Smooth muscle cell (in vitro differentiated cells): ENCODE measurements around the gene IGF1R. TPM values are rescaled to one million over a fixed set of nuclear protein-coding genes. Genes with fewer than 3 reads are reported as not detected.

Source experiments
- DNase-seq: peaks from one replicate; lab custom pipeline; 2025; ENCODE audit not compliant: unreplicated experiment; lab: John Stamatoyannopoulos, UW
- H2AFZ ChIP-seq: fragments of 200-600 bp; sonication (generic); 2 replicates; pipeline ENCODE4 v1.6.0; 2016; ENCODE audit warnings: antibody characterized with exemption, low read depth, mild to moderate bottlenecking
- H3F3A ChIP-seq: fragments of 200-600 bp; sonication (generic); 2 replicates; pipeline ENCODE4 v1.6.0; 2017; ENCODE audit warnings: antibody characterized with exemption, low read depth
- H3K27ac ChIP-seq: fragments of 200-600 bp; sonication (generic); 2 replicates; pipeline ENCODE4 v1.5.1; 2016; ENCODE audit warnings: low read depth, mild to moderate bottlenecking
- H3K27me3 ChIP-seq: fragments of 200-600 bp; sonication (generic); 2 replicates; pipeline ENCODE4 v1.6.1; 2016; ENCODE audit warnings: low read depth, mild to moderate bottlenecking
- H3K36me3 ChIP-seq: fragments of 200-600 bp; sonication (generic); 2 replicates; pipeline ENCODE4 v1.5.1; 2016; ENCODE audit warnings: low read depth
- H3K4me1 ChIP-seq: fragments of 200-600 bp; sonication (generic); 2 replicates; pipeline ENCODE4 v1.5.1; 2016; ENCODE audit warnings: low read depth
- H3K4me2 ChIP-seq: fragments of 200-600 bp; sonication (generic); 2 replicates; pipeline ENCODE4 v1.6.0; 2016; ENCODE audit warnings: mild to moderate bottlenecking
- H3K4me3 ChIP-seq: fragments of 200-600 bp; sonication (generic); 2 replicates; pipeline ENCODE4 v1.5.1; 2016; ENCODE audit warnings: mild to moderate bottlenecking
- H3K79me2 ChIP-seq: fragments of 200-600 bp; sonication (generic); 2 replicates; pipeline ENCODE4 v1.6.0; 2016; ENCODE audit warnings: low read depth, mild to moderate bottlenecking
- H3K9ac ChIP-seq: fragments of 200-600 bp; sonication (generic); 2 replicates; pipeline ENCODE4 v1.6.0; 2016; ENCODE audit warnings: low read depth
- H3K9me3 ChIP-seq: fragments of 200-600 bp; sonication (generic); replicated peaks from 2 replicates; pipeline ENCODE4 v1.5.1; 2016; ENCODE audit warnings: low read depth
- H4K20me1 ChIP-seq: fragments of 200-600 bp; sonication (generic); 2 replicates; pipeline ENCODE4 v1.6.0; 2016; ENCODE audit warnings: low read depth
- CTCF ChIP-seq: fragments of 200-600 bp; sonication (generic); IDR thresholded peaks from 2 replicates; pipeline ENCODE4 v1.5.1; 2017; ENCODE audit warnings: borderline replicate concordance, mild to moderate bottlenecking, antibody characterized with exemption; ENCODE audit not compliant: insufficient read depth, poor library complexity, severe bottlenecking
- WGBS: methylation state at CpG from one replicate; pipeline ENCODE4 v1.1.7; 2016; ENCODE audit warnings: low lambda C conversion rate; 5-methylcytosine and 5-hydroxymethylcytosine counted together
- polyA plus RNA-seq: library from polyadenylated mRNA; unstranded; fragments of >200 nt; fragmentation: Nextera tagmentation; extraction: Ambion mirVana; gene quantifications from 2 replicates; pipeline ENCODE4 v1.2.1, GENCODE V29; 2016
- total RNA-seq: library from RNA; depleted of rRNA; stranded (reverse); fragments of >200 nt; gene quantifications from 2 replicates; pipeline ENCODE4 v1.2.3, GENCODE V29; 2014

Gene IGF1R
- total and polyA plus RNA-seq, 2 experiments from 2014 or later: 14.0 to 70.2 TPM

DNA sequence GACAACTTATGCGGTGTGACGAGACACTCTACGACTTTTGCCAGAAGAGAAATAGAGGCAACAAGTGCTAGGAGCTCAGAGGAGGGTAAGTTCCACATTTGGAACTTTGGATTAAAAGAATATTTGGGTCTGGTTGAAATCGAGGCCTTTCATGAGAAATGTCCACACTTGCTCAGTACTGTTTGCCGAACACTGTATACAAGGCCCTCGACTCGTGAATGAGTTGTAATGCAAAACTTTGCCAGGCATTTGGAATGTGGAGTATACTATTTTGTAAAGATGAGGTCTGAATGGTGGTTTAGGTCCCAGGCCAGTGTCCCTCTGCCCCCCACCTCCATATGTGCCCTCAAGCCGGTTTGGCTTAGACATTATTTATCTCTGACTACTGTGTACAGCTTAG lies 73.9 kb downstream of the IGF1R start:
- peaks cover 42% of the 10 kb centered on the region for H3K4me1 ChIP-seq
- H3K79me2 ChIP-seq: peaks cover 91% of the 10 kb centered on the region
- H3F3A ChIP-seq: peaks cover 4% of the 10 kb centered on the region
- H4K20me1 ChIP-seq: peaks cover 81% of the 10 kb centered on the region
- H3K4me2 ChIP-seq: peak overlapping the region; percentile 60
- no peak overlapping the region for H2AFZ ChIP-seq
- WGBS: 68% methylated on average over 8 of the region's 8 CpGs
- no peak for TF ChIP-seq CTCF
- H3K27me3 ChIP-seq: no peaks in the 10 kb centered on the region
- H3K27ac ChIP-seq: peak overlapping the region; percentile 58
- H3K4me3 ChIP-seq: no peak overlapping the region
- no peak for DNase-seq
- no peak overlapping the region for H3K9ac ChIP-seq
- H3K9me3 ChIP-seq: no peaks in the 10 kb centered on the region
- H3K36me3 ChIP-seq: no peaks in the 10 kb centered on the region

DNA sequence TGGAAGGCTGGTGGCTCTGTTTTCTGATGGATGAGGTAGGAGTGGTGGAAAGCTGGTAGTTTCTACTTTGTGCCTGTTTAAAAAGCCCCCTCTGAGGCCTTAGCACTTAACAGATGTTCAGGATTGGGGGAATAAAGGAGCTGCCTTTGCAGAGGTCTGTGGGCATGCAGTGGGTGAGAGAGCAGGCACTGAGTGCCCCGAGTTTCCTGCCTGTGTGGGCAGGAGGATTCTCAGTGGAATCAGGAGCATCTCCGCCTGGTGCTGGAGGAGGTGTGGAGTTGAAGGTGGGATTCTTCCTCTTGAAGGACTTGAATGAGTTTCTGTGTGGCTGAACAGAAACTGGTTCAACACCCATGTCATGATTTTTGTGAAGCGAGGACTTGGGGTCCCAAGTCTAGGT lies 74.3 kb downstream of the IGF1R start:
- no peak for DNase-seq
- H3K9ac ChIP-seq: no peak overlapping the region
- peaks cover 77% of the 10 kb centered on the region for H4K20me1 ChIP-seq
- no peak overlapping the region for H3K4me3 ChIP-seq
- H3K79me2 ChIP-seq: peaks cover 87% of the 10 kb centered on the region
- no peaks in the 10 kb centered on the region for H3K27me3 ChIP-seq
- no peaks in the 10 kb centered on the region for H3K36me3 ChIP-seq
- TF ChIP-seq CTCF: no peak
- no peaks in the 10 kb centered on the region for H3K9me3 ChIP-seq
- peak overlapping the region; percentile 60 for H3K4me2 ChIP-seq
- H3K4me1 ChIP-seq: peaks cover 45% of the 10 kb centered on the region
- 61% methylated on average over 3 of the region's 3 CpGs for WGBS
- H3F3A ChIP-seq: peaks cover 7% of the 10 kb centered on the region
- H3K27ac ChIP-seq: peak overlapping the region; percentile 58
- H2AFZ ChIP-seq: no peak overlapping the region

GRCh38 chr15:98723195-98723594 lies 74.9 kb downstream of the IGF1R start:
- DNase-seq: no peak
- peak overlapping the region; percentile 60 for H3K4me2 ChIP-seq
- peaks cover 81% of the 10 kb centered on the region for H3K79me2 ChIP-seq
- H4K20me1 ChIP-seq: peaks cover 72% of the 10 kb centered on the region
- H3F3A ChIP-seq: peaks cover 9% of the 10 kb centered on the region
- H3K27ac ChIP-seq: peak overlapping the region; percentile 58
- no peak overlapping the region for H2AFZ ChIP-seq
- no peak overlapping the region for H3K4me3 ChIP-seq
- H3K4me1 ChIP-seq: peaks cover 45% of the 10 kb centered on the region
- TF ChIP-seq CTCF: no peak
- WGBS: 35% methylated on average over 3 of the region's 3 CpGs
- no peaks in the 10 kb centered on the region for H3K9me3 ChIP-seq
- H3K27me3 ChIP-seq: no peaks in the 10 kb centered on the region
- H3K9ac ChIP-seq: no peak overlapping the region
- H3K36me3 ChIP-seq: no peaks in the 10 kb centered on the region

GRCh38 chr15:98724048-98724447 lies 75.7 kb downstream of the IGF1R start:
- TF ChIP-seq CTCF: no peak
- Histone ChIP-seq H4K20me1 (peaks cover 63% of the 10 kb centered on the region), H3K4me3 (no peak overlapping the region), H3K9ac (no peak overlapping the region), H2AFZ (no peak overlapping the region), H3K4me1 (peaks cover 45% of the 10 kb centered on the region), H3K36me3 (no peaks in the 10 kb centered on the region), H3F3A (peaks cover 18% of the 10 kb centered on the region), H3K79me2 (peaks cover 78% of the 10 kb centered on the region), H3K9me3 (no peaks in the 10 kb centered on the region), H3K27me3 (no peaks in the 10 kb centered on the region), H3K4me2 (no peak overlapping the region), H3K27ac (peak overlapping the region; percentile 58)
- DNase-seq: no peak
- WGBS: 94% methylated on average over 1 of the region's 1 CpG
